K562 (cell line): ENCODE data around the gene DET1. TPM values are rescaled to one million over a fixed set of nuclear protein-coding genes. Genes with fewer than 3 reads are reported as not detected.

ENCODE experiments used
- ERF ChIP-seq: fragments of 450-650 bp; formaldehyde crosslinking; IDR thresholded peaks from 2 replicates; pipeline ENCODE4 v1.4.0; 2020; ENCODE audit warnings: mild to moderate bottlenecking, mixed read lengths
- ETV1 ChIP-seq: fragments of 450-650 bp; conservative IDR thresholded peaks from 2 replicates; pipeline ENCODE4 v1.6.1; 2016; ENCODE audit warnings: missing genetic modification characterization, control low read depth, low read depth, missing compliant biosample characterization
- FOXJ3 ChIP-seq: sonication (generic); formaldehyde crosslinking; IDR thresholded peaks from 2 replicates; pipeline ENCODE4 v1.4.0; 2020; ENCODE audit warnings: mild to moderate bottlenecking, missing genetic modification reagents
- HIVEP1 ChIP-seq: fragments of 250-450 bp; sonication (Bioruptor Pico); IDR thresholded peaks from 2 replicates; pipeline ENCODE4 v1.4.0; 2020; ENCODE audit warnings: mild to moderate bottlenecking
- ILK ChIP-seq: fragments of 450-650 bp; IDR thresholded peaks from 2 replicates; pipeline ENCODE4 v1.6.1; 2016; ENCODE audit warnings: missing genetic modification characterization, low read depth, mild to moderate bottlenecking, missing compliant biosample characterization, moderate library complexity, borderline replicate concordance
- MEIS2 ChIP-seq: fragments of 450-650 bp; IDR thresholded peaks from 2 replicates; pipeline ENCODE4 v1.6.1; 2014; ENCODE audit warnings: mild to moderate bottlenecking; ENCODE audit not compliant: partially characterized antibody
- NR4A1 ChIP-seq, 2 experiments: fragments of 250-450 bp in 1 of 2; fragments of 450-650 bp in 1 of 2; sonication (Bioruptor Pico) in 1 of 2; IDR thresholded peaks; 2 replicates each; pipeline versions ENCODE4 v1.4.0 to v1.6.1; 2016 to 2020; ENCODE audit warnings: mild to moderate bottlenecking in 2 of 2, missing compliant biosample characterization in 1 of 2, missing genetic modification characterization in 1 of 2, moderate library complexity in 1 of 2
- PML ChIP-seq: IDR thresholded peaks from 2 replicates; pipeline ENCODE4 v1.6.1; 2012; ENCODE audit warnings: low read length, inconsistent platforms
- POLR2G ChIP-seq: fragments of 200-400 bp; formaldehyde crosslinking; IDR thresholded peaks from 2 replicates; pipeline ENCODE4 v1.6.1; 2017; ENCODE audit warnings: low read depth, mild to moderate bottlenecking, antibody characterized with exemption, low read length, moderate library complexity
- PYGO2 ChIP-seq: fragments of 450-650 bp; IDR thresholded peaks from 2 replicates; pipeline ENCODE4 v1.6.1; 2016; ENCODE audit warnings: mild to moderate bottlenecking, missing genetic modification characterization, moderate library complexity, missing compliant biosample characterization
- RBM14 ChIP-seq: fragments of 200-400 bp; formaldehyde crosslinking; IDR thresholded peaks from 2 replicates; pipeline ENCODE4 v1.6.1; 2018; ENCODE audit warnings: low read depth, mild to moderate bottlenecking, low read length, moderate library complexity, borderline replicate concordance; ENCODE audit not compliant: insufficient read depth
- SMAD2 ChIP-seq: fragments of 150-350 bp; IDR thresholded peaks from 2 replicates; pipeline ENCODE4 v1.6.1; 2014; ENCODE audit warnings: low read depth, mild to moderate bottlenecking, low read length
- SMAD3 ChIP-seq: fragments of 450-650 bp; formaldehyde crosslinking; conservative IDR thresholded peaks from 2 replicates; pipeline ENCODE4 v1.4.0; 2020; ENCODE audit warnings: mild to moderate bottlenecking
- TAF7 ChIP-seq: fragments of 450-650 bp; IDR thresholded peaks from 2 replicates; pipeline ENCODE4 v1.6.1; 2016; ENCODE audit warnings: missing genetic modification characterization, missing compliant biosample characterization
- TCF7L2 ChIP-seq: fragments of 150-350 bp; IDR thresholded peaks from 2 replicates; pipeline ENCODE4 v1.6.1; 2016; ENCODE audit warnings: low read depth, mild to moderate bottlenecking, low read length, moderate library complexity
- TEAD2 ChIP-seq: fragments of 450-650 bp; IDR thresholded peaks from 2 replicates; pipeline ENCODE4 v1.6.1; 2016; ENCODE audit warnings: missing genetic modification characterization, control low read depth, missing compliant biosample characterization
- ZBTB17 ChIP-seq: fragments of 450-650 bp; formaldehyde crosslinking; IDR thresholded peaks from 2 replicates; pipeline ENCODE4 v1.4.0; 2020; ENCODE audit warnings: mild to moderate bottlenecking
- ZNF124 ChIP-seq: sonication (generic); formaldehyde crosslinking; IDR thresholded peaks from 2 replicates; pipeline ENCODE4 v1.8.1; 2022; ENCODE audit warnings: missing genetic modification reagents
- ZNF311 ChIP-seq: fragments of 250-450 bp; sonication (Bioruptor Pico); IDR thresholded peaks from 2 replicates; pipeline ENCODE4 v1.4.0; 2020; ENCODE audit warnings: mild to moderate bottlenecking, moderate library complexity
- polyA plus RNA-seq, 8 experiments: library from polyadenylated mRNA; depleted of rRNA in 4 of 8; stranded (reverse) in 5 of 8; unstranded in 3 of 8; fragments of >200 nt; fragmentation: Nextera tagmentation in 2 of 8; fragmentation: Illumina TruSeq in 1 of 8; extraction: Ambion mirVana in 2 of 8; extraction: Trizol in 1 of 8; gene quantifications; 2 replicates each; pipeline versions ENCODE4 v1.2.1 to v1.2.3, GENCODE V29; 2011 to 2014; ENCODE audit warnings: inconsistent platforms in 1 of 8, missing spikeins in 1 of 8
- total RNA-seq, 7 experiments: library from RNA; depleted of rRNA in 6 of 7; stranded (reverse); fragments of >200 nt in 6 of 7; fragmentation: Illumina TruSeq in 2 of 7; extraction: Trizol in 2 of 7; gene quantifications; 2 replicates each; pipeline versions ENCODE4 v1.2.1 to v1.2.3, GENCODE V29; 2011 to 2021; ENCODE audit warnings: low replicate concordance in 1 of 7
- TF ChIP-seq, protein P1 (sequence below): fragments of 450-650 bp; formaldehyde crosslinking; IDR thresholded peaks from 2 replicates; pipeline ENCODE4 v1.4.0; 2022; ENCODE audit warnings: missing genetic modification characterization
- TF ChIP-seq, protein P2 (sequence below): fragments of 450-650 bp; formaldehyde crosslinking; IDR thresholded peaks from 2 replicates; pipeline ENCODE4 v1.4.0; 2022; ENCODE audit warnings: mild to moderate bottlenecking, moderate library complexity
- TF ChIP-seq, protein P3 (sequence below): fragments of 450-650 bp; formaldehyde crosslinking; IDR thresholded peaks from 2 replicates; pipeline ENCODE4 v1.4.0; 2020; ENCODE audit warnings: mild to moderate bottlenecking, moderate library complexity
- TF ChIP-seq, protein P4 (sequence below): sonication (generic); formaldehyde crosslinking; IDR thresholded peaks from 2 replicates; pipeline ENCODE4 v1.5.0; 2020; ENCODE audit warnings: missing genetic modification reagents

DET1 gene
- total and polyA plus RNA-seq, 9 of the 15 experiments (the other 6 are each of a cell fraction or from before 2014, with no cell fraction given) = 4.2 to 8.1 (median 6.0) TPM

DNA sequence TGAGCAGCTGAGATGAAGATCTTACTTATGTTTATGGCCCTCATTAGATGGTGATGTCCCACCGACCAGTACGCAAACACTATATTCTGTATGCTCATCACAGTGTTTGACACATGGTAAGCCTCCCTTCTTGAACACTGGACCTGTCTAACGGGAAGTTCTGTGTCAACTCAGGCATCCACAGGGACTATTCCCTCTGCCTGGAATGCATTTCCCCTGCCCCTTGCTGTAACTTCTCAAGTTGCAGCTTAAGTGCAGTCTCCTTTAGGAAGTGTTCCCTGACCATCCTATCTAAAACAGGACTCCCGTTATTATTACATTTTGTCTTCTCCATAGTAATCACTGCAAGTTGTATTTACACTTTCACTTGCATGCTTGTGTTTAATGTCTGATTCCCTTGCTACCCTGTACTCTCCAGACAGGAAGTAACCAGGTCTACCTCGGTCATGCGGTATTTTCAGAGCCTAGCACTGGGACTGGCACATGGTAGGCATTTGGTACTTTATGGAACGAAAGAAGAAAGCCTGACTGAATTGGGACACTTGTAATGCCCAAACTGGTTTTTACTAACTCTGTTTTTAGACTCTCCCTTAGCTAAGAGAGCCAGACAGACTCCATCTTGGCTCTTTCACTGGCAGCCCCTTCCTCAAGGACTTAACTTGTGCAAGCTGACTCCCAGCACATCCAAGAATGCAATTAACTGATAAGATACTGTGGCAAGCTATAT is 8.7 kb downstream of the DET1 start (continued):
- TF ChIP-seq ZNF124 (CRISPR knock-in tag) = no peak
- TF ChIP-seq TCF7L2 = no peak
- TF ChIP-seq, protein P1, sequence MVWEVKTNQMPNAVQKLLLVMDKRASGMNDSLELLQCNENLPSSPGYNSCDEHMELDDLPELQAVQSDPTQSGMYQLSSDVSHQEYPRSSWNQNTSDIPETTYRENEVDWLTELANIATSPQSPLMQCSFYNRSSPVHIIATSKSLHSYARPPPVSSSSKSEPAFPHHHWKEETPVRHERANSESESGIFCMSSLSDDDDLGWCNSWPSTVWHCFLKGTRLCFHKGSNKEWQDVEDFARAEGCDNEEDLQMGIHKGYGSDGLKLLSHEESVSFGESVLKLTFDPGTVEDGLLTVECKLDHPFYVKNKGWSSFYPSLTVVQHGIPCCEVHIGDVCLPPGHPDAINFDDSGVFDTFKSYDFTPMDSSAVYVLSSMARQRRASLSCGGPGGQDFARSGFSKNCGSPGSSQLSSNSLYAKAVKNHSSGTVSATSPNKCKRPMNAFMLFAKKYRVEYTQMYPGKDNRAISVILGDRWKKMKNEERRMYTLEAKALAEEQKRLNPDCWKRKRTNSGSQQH (CRISPR knock-in tag) = peak; percentile 65; the same call in 1 of the 2 replicates
- no peak for TF ChIP-seq PML
- TF ChIP-seq TEAD2 (tag) = no peak
- TF ChIP-seq MEIS2 = no peak
- no peak for TF ChIP-seq POLR2G
- peak; percentile 68 for TF ChIP-seq ILK (tag)
- TF ChIP-seq PYGO2 (tag) = peak; percentile 77
- 0 out of 2 replicates have a peak, but pooled peaks have one; percentile 19 for TF ChIP-seq ETV1 (tag)
- TF ChIP-seq, protein P2, sequence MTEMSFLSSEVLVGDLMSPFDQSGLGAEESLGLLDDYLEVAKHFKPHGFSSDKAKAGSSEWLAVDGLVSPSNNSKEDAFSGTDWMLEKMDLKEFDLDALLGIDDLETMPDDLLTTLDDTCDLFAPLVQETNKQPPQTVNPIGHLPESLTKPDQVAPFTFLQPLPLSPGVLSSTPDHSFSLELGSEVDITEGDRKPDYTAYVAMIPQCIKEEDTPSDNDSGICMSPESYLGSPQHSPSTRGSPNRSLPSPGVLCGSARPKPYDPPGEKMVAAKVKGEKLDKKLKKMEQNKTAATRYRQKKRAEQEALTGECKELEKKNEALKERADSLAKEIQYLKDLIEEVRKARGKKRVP = peak; percentile 48; the same call in 1 of the 2 replicates
- peak; percentile 93 for TF ChIP-seq ZNF311 (CRISPR knock-in tag)
- TF ChIP-seq SMAD2 = no peak
- TF ChIP-seq SMAD3 (CRISPR knock-in tag) = peak; percentile 71; the same call in 1 of the 2 replicates
- TF ChIP-seq, protein P3, sequence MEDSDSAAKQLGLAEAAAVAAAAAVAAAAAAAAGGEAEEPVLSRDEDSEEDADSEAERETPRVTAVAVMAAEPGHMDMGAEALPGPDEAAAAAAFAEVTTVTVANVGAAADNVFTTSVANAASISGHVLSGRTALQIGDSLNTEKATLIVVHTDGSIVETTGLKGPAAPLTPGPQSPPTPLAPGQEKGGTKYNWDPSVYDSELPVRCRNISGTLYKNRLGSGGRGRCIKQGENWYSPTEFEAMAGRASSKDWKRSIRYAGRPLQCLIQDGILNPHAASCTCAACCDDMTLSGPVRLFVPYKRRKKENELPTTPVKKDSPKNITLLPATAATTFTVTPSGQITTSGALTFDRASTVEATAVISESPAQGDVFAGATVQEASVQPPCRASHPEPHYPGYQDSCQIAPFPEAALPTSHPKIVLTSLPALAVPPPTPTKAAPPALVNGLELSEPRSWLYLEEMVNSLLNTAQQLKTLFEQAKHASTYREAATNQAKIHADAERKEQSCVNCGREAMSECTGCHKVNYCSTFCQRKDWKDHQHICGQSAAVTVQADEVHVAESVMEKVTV = 0 out of 2 replicates have a peak, but pooled peaks have one; percentile 13
- TF ChIP-seq FOXJ3 (CRISPR knock-in tag) = no peak
- peak; percentile 85 for TF ChIP-seq HIVEP1 (CRISPR knock-in tag)
- TF ChIP-seq ZBTB17 = peak; percentile 87
- peak; percentile 90 for TF ChIP-seq ERF (CRISPR knock-in tag)
- TF ChIP-seq TAF7 (tag) = peak; percentile 63
- no peak for TF ChIP-seq RBM14
- peak; percentile 87; the same call in 1 of the 2 replicates for TF ChIP-seq NR4A1 (CRISPR knock-in tag; IDR thresholded peaks at IDR 0.05)
- TF ChIP-seq NR4A1 (tag; IDR thresholded peaks at IDR 0.05) = peak; percentile 97
- TF ChIP-seq, protein P4, sequence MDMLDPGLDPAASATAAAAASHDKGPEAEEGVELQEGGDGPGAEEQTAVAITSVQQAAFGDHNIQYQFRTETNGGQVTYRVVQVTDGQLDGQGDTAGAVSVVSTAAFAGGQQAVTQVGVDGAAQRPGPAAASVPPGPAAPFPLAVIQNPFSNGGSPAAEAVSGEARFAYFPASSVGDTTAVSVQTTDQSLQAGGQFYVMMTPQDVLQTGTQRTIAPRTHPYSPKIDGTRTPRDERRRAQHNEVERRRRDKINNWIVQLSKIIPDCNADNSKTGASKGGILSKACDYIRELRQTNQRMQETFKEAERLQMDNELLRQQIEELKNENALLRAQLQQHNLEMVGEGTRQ (CRISPR knock-in tag) = no peak
